ENCODE results near the gene PTEN.
A peak's percentile ranks its signal among the peaks of the same experiment; 100 is the strongest.

Gene PTEN

DNA sequence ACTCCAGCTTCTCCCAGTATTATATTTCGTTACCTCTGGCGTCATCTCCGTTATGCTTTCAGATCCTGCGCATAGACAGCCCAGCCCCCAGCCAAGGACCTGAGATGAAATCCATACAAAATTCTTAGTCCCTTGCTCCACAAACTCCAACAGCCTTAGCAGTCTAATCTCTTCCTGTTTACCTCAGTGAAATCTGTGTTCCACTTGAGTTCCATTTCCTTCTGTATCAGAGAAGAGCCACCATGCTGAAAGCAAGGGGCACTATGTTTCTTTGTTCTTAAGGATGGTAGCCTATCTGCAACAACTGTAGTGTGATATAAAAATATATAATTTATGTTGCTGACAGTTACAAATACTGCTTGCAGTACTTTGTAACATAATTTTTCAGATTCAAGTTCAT is 59.8 kb downstream of the PTEN start:
- DNase-seq: no peak

GRCh38 chr10:87925570-87925969 is 62.1 kb downstream of the PTEN start:
- DNase-seq: no peak

DNA sequence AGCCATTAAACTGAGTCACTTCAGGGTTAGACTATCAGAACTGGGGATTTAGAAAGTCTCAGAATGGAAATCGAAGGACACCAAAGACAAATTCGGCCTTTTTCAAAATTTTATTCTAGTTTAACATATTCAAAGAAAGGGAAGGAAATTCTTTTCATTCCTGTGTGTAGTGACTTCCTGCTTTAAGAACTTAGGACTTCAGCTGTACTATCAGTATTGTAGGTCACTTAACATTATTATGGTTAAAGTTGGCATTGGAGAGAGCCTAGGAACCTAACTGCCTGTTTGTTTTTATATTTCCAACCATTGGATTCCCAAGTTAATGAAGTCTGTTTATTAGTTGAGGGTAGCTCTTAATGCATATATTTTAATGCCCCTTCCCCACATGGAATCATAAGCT is 63.7 kb downstream of the PTEN start:
- no peak for DNase-seq

DNA sequence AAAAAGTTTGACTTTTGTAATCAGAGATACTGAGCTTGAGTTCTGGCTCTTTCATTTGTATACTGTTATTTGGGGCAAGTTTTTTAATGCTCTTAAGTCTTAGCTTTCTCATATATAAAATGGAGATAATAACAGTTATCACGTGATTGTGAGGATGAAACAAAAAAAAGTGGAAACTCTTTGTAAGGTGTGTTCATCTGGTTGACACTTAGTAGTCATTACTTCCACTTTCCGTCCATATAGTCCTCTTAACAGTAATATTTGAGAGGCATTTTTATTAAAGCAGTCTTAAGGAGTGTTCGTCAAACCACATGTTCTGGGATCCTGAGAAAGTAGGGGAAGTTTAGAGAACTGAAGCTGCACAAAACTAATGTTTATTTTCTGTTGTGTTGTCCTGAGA is 65.6 kb downstream of the PTEN start:
- DNase-seq: no peak

GRCh38 chr10:87930141-87930540 is 66.7 kb downstream of the PTEN start:
- DNase-seq: no peak

- DNase-seq: no peak
Measured at GRCh38 chr10:87930934-87931835, 67.8 kb downstream of the PTEN start.

GRCh38 chr10:87931836-87932230 is 68.4 kb downstream of the PTEN start:
- DNase-seq: no peak

DNA sequence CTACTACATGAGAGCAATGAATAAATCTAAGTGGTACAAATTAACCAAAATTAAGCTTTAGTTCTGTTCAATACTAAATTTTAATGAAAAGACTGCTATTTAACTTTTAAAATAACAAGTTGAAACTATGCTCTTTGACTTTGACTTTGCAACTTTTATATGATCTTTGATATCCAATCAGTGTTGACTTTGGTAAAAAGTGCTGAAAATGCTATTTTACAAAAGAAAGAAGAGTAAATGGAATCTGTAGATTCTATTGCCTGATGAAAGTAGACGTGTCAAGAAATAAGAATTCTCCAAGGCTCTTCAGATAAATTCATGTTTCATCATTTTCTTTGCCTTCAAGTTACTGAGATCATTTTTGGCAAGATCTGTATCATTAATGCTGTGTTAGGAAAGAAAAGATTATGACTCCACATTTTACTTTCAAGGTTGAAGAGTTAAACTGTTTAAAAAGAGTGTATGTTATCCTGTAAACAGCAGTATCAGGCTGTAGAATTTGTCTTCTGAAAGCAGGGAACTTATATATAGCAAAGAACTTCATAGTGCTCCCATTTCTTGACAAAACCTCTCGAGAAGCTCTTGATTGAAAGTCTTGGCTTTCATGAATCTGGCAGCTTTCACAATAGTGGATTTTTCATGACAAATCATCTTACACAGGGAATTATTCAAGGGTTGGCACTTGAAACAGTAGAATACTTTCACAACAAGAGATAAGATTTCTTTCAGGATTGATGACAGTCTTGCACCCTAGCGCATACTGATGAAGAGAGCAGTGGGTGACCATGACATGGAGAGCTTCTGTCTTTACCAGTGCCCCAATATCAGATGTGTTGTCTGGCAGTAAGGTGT is 72.1 kb downstream of the PTEN start:
- DNase-seq: peak; percentile 60 to 74

- DNase-seq: no peak
Measured at GRCh38 chr10:87940210-87940609, 76.8 kb downstream of the PTEN start.

GRCh38 chr10:87942884-87943527 is 79.6 kb downstream of the PTEN start:
- DNase-seq: no peak

- DNase-seq: peak in 1 of 2 donors; percentile 21
Measured at GRCh38 chr10:87945984-87946383, 82.6 kb downstream of the PTEN start.

- no peak for DNase-seq
Measured at GRCh38 chr10:87952612-87953011, 89.2 kb downstream of the PTEN start.

DNA sequence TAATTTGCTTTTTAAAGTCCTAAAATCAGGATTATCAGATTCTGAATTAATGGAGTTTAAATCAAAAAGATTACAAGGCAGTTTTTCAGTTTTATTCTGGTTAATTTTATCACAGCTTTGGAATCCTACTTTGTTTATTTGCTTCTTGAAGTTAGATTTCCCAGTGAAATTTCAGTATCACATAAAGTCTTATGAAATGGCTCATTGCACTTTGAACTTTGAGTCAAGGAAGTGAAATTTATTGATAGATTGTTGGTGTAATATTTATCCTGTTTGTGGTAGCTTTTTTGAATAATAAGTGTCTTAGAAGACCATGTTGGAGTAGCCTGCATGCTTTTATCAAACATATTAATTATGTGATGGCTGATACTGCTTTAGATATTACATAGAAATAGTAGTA is 92.6 kb downstream of the PTEN start:
- no peak for DNase-seq

DNA sequence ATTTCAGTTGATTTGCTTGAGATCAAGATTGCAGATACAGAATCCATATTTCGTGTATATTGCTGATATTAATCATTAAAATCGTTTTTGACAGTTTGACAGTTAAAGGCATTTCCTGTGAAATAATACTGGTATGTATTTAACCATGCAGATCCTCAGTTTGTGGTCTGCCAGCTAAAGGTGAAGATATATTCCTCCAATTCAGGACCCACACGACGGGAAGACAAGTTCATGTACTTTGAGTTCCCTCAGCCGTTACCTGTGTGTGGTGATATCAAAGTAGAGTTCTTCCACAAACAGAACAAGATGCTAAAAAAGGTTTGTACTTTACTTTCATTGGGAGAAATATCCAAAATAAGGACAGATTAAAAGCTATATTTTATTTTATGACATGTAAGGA is 94.3 kb downstream of the PTEN start:
- no peak for DNase-seq

GRCh38 chr10:87960230-87960629 is 96.8 kb downstream of the PTEN start:
- DNase-seq: no peak

DNA sequence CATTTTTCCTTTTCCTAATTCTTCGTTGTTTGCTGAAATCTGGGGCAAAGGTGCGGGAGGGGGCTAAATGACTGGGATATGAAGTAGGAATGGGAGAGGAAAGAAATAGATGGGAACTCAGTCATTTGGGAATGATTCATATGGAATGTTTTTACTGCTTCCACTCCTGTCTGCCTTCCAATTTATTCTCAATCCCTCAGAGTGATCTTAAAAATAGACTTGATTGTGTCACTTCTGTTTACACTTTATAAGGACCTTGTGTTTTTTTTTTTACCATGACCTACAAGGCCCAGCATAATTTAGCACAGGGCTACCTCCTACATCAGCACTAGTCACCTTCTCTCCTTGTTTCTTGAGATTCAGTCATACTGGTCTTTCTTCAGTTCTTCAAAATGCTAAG is 97.9 kb downstream of the PTEN start:
- DNase-seq: no peak

DNA sequence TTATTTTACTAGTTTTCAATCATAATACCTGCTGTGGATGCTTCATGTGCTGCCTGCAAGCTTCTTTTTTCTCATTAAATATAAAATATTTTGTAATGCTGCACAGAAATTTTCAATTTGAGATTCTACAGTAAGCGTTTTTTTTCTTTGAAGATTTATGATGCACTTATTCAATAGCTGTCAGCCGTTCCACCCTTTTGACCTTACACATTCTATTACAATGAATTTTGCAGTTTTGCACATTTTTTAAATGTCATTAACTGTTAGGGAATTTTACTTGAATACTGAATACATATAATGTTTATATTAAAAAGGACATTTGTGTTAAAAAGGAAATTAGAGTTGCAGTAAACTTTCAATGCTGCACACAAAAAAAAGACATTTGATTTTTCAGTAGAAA is 103.0 kb downstream of the PTEN start:
- no peak for DNase-seq

- no peak for DNase-seq
Measured at GRCh38 chr10:87973635-87974034, 110.2 kb downstream of the PTEN start.

- DNase-seq: no peak
Measured at GRCh38 chr10:87974130-87974529, 110.7 kb downstream of the PTEN start.

DNA sequence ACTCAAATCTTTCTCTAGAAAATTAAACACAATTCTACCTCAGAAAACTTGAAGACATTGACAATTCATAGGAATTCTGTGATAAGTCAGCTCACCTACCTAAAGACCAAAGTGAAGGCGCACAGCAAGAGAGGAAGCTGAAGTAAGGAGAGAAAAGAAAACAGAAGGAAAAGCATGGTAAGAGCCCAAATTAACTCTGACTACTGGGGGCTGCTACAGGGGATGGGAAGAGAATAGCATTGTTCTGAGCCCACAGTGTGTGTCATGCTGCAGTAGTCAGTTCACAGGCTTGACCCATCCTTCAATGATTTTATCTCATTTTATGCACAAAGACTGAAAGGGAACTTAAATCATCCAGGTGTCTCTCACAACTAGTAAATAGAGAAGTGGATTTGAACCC is 111.3 kb downstream of the PTEN start:
- no peak for DNase-seq

DNA sequence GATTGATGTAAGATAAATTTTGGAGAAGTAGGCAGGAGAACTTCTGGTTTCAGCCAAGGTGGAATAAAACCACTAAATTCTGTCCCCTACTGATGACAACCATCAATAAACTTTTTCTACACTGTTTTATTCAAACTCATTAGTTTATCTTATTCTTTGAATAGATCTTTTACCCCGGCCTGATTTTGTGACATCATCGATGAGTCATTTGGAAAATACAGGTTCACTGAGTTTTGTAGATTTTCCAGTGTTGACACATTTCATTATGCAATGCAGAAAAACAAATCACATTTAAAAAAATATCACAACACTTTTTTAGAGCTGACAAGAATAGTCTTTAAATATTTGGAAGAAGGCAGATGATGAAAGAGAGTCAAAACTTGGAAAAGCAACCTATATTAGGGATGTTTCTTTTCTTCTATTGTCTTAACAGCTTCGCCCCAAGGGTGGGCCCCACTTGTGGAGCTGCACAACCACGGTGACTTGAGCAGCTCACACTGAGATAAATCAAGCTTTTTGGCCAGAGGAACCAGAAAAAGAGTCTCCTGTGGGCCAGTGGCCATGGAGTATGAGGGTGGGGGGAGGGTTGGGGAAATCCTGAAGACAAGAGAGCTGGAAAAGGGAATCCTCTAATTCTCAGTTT is 112.8 kb downstream of the PTEN start:
- peak; percentile 75 to 89 for DNase-seq

- DNase-seq: no peak
Measured at GRCh38 chr10:87978166-87978565, 114.7 kb downstream of the PTEN start.

DNA sequence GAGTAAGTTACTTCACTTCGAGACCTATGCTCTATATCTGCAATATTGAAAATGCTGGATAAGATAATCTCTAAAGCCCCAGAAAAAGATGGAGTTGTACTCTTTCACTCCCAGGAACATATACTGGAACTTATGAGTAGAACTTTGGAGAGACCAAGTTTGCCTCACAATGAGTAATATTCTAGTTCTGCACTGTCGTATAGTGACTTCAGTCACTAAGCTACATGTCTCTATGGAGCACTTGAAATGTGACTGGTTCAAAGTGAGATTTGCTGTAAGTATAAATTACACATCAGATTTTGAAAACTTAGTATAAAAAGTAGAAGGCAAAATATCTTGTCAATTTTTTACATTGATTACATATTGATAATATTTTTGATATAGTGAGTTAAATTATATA is 116.4 kb downstream of the PTEN start:
- no peak for DNase-seq

All from inflammatory macrophage treated with lipopolysaccharide for 1 hour (primary cell).